ENCODE data around the gene ELMOD3.

The ELMOD3 gene

GRCh38 chr2:85429924-85430289 is 75.3 kb downstream of the ELMOD3 start:
- CTCF ChIA-PET = interaction anchor here (2.4 kb wide), 1 partner anchor 9 kb away, joined by 14 read pairs; no protein-coding TSS in a partner anchor

GRCh38 chr2:85430752-85431569 is 76.4 kb downstream of the ELMOD3 start:
- POLR2A ChIA-PET = interaction anchor here (4.1 kb wide), 1 partner anchor 108 kb away, joined by 24 read pairs; the partner anchor contains the start of gene MAT2A
- CTCF ChIA-PET = interaction anchor here (1.0 to 2.4 kb wide), 4 partner anchors 10 to 277 kb away, joined by 4 to 14 read pairs (median 6); no protein-coding TSS in a partner anchor
- no peaks in the 10 kb centered on the region for H3K4me1 ChIP-seq (ENCODE audit: control insufficient read depth, insufficient read depth, low read length)
- H3K4me3 ChIP-seq (ENCODE audit: low read depth, low read length) = no peak overlapping the region
- no peaks in the 10 kb centered on the region for H3K36me3 ChIP-seq (ENCODE audit: control insufficient read depth in 2 of 2, insufficient read depth in 1 of 2, low read length in 2 of 2)
- no peak overlapping the region for H3K27ac ChIP-seq (ENCODE audit: extremely low read depth, low read depth, low read length)
- H3K9me3 ChIP-seq (ENCODE audit: control insufficient read depth, insufficient read depth, low read depth, low read length) = no peaks in the 10 kb centered on the region
- 0 out of 2 replicates have a peak, but pooled peaks have one; percentile 32 for TF ChIP-seq SP2 (tag by site-specific recombination; IDR thresholded peaks at IDR 0.05)
- no peak for TF ChIP-seq ZNF280C (tag by site-specific recombination; IDR thresholded peaks at IDR 0.05)
- no peak for TF ChIP-seq ZNF792 (tag by site-specific recombination; IDR thresholded peaks at IDR 0.05)
- no peak for TF ChIP-seq ZNF830 (tag by site-specific recombination; IDR thresholded peaks at IDR 0.05; ENCODE audit: low read depth)
- TF ChIP-seq INSM2 (tag by site-specific recombination; IDR thresholded peaks at IDR 0.05) = no peak
- TF ChIP-seq KLF10 (tag by site-specific recombination; IDR thresholded peaks at IDR 0.05) = no peak
- no peak for TF ChIP-seq ZNF366 (tag by site-specific recombination; conservative IDR thresholded peaks at IDR 0.05)
- TF ChIP-seq ZNF660 (tag by site-specific recombination; IDR thresholded peaks at IDR 0.05) = no peak
- no peak for TF ChIP-seq GLIS1 (tag by site-specific recombination; IDR thresholded peaks at IDR 0.05)
- TF ChIP-seq ZNF398 (tag by site-specific recombination; IDR thresholded peaks at IDR 0.05) = peak; percentile 47; the same call in 1 of the 2 replicates
- no peak for TF ChIP-seq PBX3 (CRISPR knock-in tag; IDR thresholded peaks at IDR 0.05)

More at GRCh38 chr2:85429924-85430289, 75.3 kb downstream of the ELMOD3 start:
- Histone ChIP-seq H3K4me3 (ENCODE audit: low read depth, low read length) (no peak overlapping the region), H3K36me3 (ENCODE audit: control insufficient read depth in 2 of 2, insufficient read depth in 1 of 2, low read length in 2 of 2) (no peaks in the 10 kb centered on the region), H3K9me3 (ENCODE audit: control insufficient read depth, insufficient read depth, low read depth, low read length) (no peaks in the 10 kb centered on the region), H3K4me1 (ENCODE audit: control insufficient read depth, insufficient read depth, low read length) (no peaks in the 10 kb centered on the region), H3K27ac (ENCODE audit: extremely low read depth, low read depth, low read length) (no peak overlapping the region)
- POLR2A ChIA-PET = interaction anchor here (0.6 to 4.1 kb wide), 3 partner anchors 63 to 109 kb away, joined by 3 to 24 read pairs (median 5); partner anchors contain the start of genes MAT2A and TGOLN2
- TF ChIP-seq PRDM6 (tag by site-specific recombination; IDR thresholded peaks at IDR 0.05) (no peak), ZNF837 (tag by site-specific recombination; IDR thresholded peaks at IDR 0.05) (no peak), ZNF785 (tag by site-specific recombination; IDR thresholded peaks at IDR 0.05) (no peak), ZNF335 (tag by site-specific recombination; conservative IDR thresholded peaks at IDR 0.05) (no peak), ZBTB49 (tag by site-specific recombination; IDR thresholded peaks at IDR 0.05; ENCODE audit: low read depth) (no peak), GLIS2 (tag by site-specific recombination; IDR thresholded peaks at IDR 0.05) (no peak), ZNF555 (tag by site-specific recombination; conservative IDR thresholded peaks at IDR 0.05) (no peak), ZNF211 (tag by site-specific recombination; IDR thresholded peaks at IDR 0.05; ENCODE audit: low read depth) (no peak), ZNF202 (tag by site-specific recombination; IDR thresholded peaks at IDR 0.05; ENCODE audit: borderline replicate concordance) (no peak), ZNF10 (tag by site-specific recombination; IDR thresholded peaks at IDR 0.05) (no peak), ZNF16 (tag by site-specific recombination; IDR thresholded peaks at IDR 0.05; ENCODE audit: low read depth) (no peak), ZFHX2 (tag by site-specific recombination; conservative IDR thresholded peaks at IDR 0.05) (no peak), FEZF1 (tag by site-specific recombination; IDR thresholded peaks at IDR 0.05) (no peak)

All from HEK293 (cell line).